ENCODE measurements around the gene CD28. TPM values are rescaled to one million over a fixed set of nuclear protein-coding genes. Genes with fewer than 3 reads are reported as not detected.

CD28 gene
- total and polyA plus RNA-seq, 2 experiments from 2014 or later, result 0.11 TPM

DNA sequence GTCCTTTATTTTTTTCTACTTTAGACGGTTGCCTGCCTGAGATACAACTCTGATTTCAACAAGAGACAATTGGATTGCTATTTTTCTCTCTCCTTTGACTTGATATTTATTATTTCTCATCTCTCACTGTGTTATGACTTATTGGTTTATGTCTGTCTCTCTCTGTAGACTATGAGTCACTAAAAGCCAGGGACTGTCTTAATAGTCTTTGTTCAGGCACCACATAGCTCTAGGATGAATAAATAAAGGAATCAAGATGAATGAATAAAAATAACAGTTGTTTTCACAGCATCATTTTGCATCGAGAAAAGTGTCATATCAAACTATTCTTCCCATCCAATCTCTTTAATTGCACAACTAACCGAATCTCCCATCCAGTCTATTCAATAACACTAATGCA, 31.4 kb upstream of the CD28 start:
- H3K4me1 ChIP-seq (ENCODE audit: insufficient read depth), result peaks cover 41% of the 10 kb centered on the region
- H3K27me3 ChIP-seq (replicated peaks; ENCODE audit: insufficient read depth), result no peaks in the 10 kb centered on the region
- H3K4me2 ChIP-seq (ENCODE audit: unreplicated experiment), result peak overlapping the region; percentile 9
- in situ Hi-C loops (cut with MboI), result no loop called here
- H4K20me1 ChIP-seq (ENCODE audit: insufficient read depth), result no peaks in the 10 kb centered on the region
- TF ChIP-seq EZH2phosphoT487 (IDR thresholded peaks at IDR 0.05; ENCODE audit: insufficient read depth, low read depth) (no peak), EZH2 (IDR thresholded peaks at IDR 0.05; ENCODE audit: insufficient read depth, poor library complexity, severe bottlenecking) (no peak)
- no peaks in the 10 kb centered on the region for H3K36me3 ChIP-seq (ENCODE audit: low read depth)
- no peaks in the 10 kb centered on the region for H3K9me2 ChIP-seq (ENCODE audit: insufficient read depth)
- H2AFZ ChIP-seq, result 0 out of 2 replicates have a peak overlapping the region, but pooled peaks have one; percentile 1
- H3K27ac ChIP-seq, result peak overlapping the region; percentile 80
- peak overlapping the region; percentile 49 for H3K9ac ChIP-seq
- H3K79me2 ChIP-seq (ENCODE audit: insufficient read depth), result no peaks in the 10 kb centered on the region
- 7% methylated on average over 3 of the region's 3 CpGs for WGBS, 2 experiments (ENCODE audit: low coverage in 1 of 2, low lambda C conversion rate in 2 of 2, missing lambda C conversion rate in 2 of 2)
- H3K4me3 ChIP-seq, result no peak overlapping the region
- H3F3A ChIP-seq (ENCODE audit: insufficient read depth), result peaks cover 32% of the 10 kb centered on the region
- peak; percentile 78 for DNase-seq
- no peaks in the 10 kb centered on the region for H3K9me3 ChIP-seq (ENCODE audit: low read depth)

DNA sequence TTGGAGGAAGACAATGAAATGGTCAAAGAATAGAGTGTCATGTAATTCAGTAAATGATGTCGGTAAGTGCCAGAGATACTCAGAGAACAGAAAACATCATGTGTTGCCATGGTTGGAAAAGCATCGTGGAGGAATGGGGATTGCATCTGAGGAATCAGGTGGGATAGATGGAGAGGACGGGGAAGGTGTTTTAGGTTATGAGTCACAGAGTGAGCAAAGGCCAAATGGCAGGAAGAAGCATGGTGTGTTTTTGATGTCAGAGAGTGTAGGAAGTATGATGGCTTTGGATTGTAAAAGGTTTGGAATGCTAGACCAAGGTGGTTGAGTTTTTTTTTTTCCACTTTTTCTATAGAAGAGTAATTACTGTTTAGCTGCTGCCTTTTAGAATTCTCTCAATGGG, 27.5 kb upstream of the CD28 start:
- Histone ChIP-seq H3K4me1 (ENCODE audit: insufficient read depth) (peaks cover 62% of the 10 kb centered on the region), H2AFZ (no peak overlapping the region), H3K9ac (no peak overlapping the region), H3K27me3 (replicated peaks; ENCODE audit: insufficient read depth) (no peaks in the 10 kb centered on the region), H3F3A (ENCODE audit: insufficient read depth) (peaks cover 53% of the 10 kb centered on the region), H3K9me2 (ENCODE audit: insufficient read depth) (no peaks in the 10 kb centered on the region), H3K4me3 (no peak overlapping the region), H3K4me2 (ENCODE audit: unreplicated experiment) (no peak overlapping the region), H4K20me1 (ENCODE audit: insufficient read depth) (no peaks in the 10 kb centered on the region), H3K9me3 (ENCODE audit: low read depth) (no peaks in the 10 kb centered on the region), H3K79me2 (ENCODE audit: insufficient read depth) (no peaks in the 10 kb centered on the region), H3K27ac (peak overlapping the region; percentile 8; the same call in 1 of the 2 replicates), H3K36me3 (ENCODE audit: low read depth) (no peaks in the 10 kb centered on the region)
- TF ChIP-seq EZH2phosphoT487 (IDR thresholded peaks at IDR 0.05; ENCODE audit: insufficient read depth, low read depth), result no peak
- TF ChIP-seq EZH2 (IDR thresholded peaks at IDR 0.05; ENCODE audit: insufficient read depth, poor library complexity, severe bottlenecking), result no peak
- 64 to 69% methylated on average over 3 of the region's 3 CpGs for WGBS, 2 experiments (ENCODE audit: low coverage in 1 of 2, low lambda C conversion rate in 2 of 2, missing lambda C conversion rate in 2 of 2)
- in situ Hi-C loops (cut with MboI), result no loop called here
- DNase-seq, result peak; percentile 36

DNA sequence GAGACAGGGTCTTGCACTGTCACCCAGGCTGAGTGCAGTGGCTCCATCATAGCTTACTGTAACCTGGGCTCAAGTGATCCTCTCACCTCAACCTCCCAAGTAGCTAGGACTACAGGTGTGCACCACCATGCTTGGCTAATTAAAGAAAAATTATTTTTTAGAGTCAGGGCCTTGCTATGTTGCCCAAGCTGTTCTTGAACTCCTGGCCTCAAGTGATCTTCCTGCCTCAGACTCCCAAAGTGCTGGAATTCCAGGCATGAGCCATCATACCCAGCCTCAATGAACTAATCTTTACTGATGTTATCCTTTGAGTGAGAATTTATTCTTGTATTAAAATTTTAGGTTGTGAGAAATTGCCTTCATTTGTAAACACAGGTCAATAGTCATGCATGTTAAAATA, 27.0 kb upstream of the CD28 start:
- no peaks in the 10 kb centered on the region for H3K27me3 ChIP-seq (replicated peaks; ENCODE audit: insufficient read depth)
- no peaks in the 10 kb centered on the region for H3K36me3 ChIP-seq (ENCODE audit: low read depth)
- H3K4me3 ChIP-seq, result no peak overlapping the region
- H3K4me1 ChIP-seq (ENCODE audit: insufficient read depth), result peaks cover 62% of the 10 kb centered on the region
- no peak for TF ChIP-seq EZH2 (IDR thresholded peaks at IDR 0.05; ENCODE audit: insufficient read depth, poor library complexity, severe bottlenecking)
- no peak for TF ChIP-seq EZH2phosphoT487 (IDR thresholded peaks at IDR 0.05; ENCODE audit: insufficient read depth, low read depth)
- H3K79me2 ChIP-seq (ENCODE audit: insufficient read depth), result no peaks in the 10 kb centered on the region
- DNase-seq, result no peak
- no peak overlapping the region for H2AFZ ChIP-seq
- H3K27ac ChIP-seq, result peak overlapping the region; percentile 8
- no peaks in the 10 kb centered on the region for H3K9me3 ChIP-seq (ENCODE audit: low read depth)
- H3K9me2 ChIP-seq (ENCODE audit: insufficient read depth), result no peaks in the 10 kb centered on the region
- no peak overlapping the region for H3K4me2 ChIP-seq (ENCODE audit: unreplicated experiment)
- no peak overlapping the region for H3K9ac ChIP-seq
- H4K20me1 ChIP-seq (ENCODE audit: insufficient read depth), result no peaks in the 10 kb centered on the region
- peaks cover 53% of the 10 kb centered on the region for H3F3A ChIP-seq (ENCODE audit: insufficient read depth)
- in situ Hi-C loops (cut with MboI), result no loop called here

DNA sequence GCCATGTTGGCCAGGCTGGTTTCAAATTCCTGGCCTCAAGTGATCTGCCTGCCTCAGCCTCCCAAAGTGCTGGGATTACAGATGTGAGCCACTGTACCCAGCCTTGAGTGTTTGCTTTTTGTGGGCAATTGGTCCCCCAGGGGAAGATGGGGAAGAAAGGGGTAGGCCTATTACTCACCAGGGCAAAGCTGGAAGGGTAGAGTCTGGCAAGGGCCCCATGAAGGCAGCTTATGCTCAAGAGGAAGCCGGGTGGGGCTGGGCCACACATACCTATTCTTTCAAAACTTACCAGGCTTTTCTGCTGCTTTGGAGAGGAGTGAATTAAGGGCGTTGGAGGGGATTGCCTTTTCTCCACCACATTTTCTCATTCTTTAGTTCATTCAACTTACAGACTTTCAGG, 24.5 kb upstream of the CD28 start:
- Histone ChIP-seq H3K79me2 (ENCODE audit: insufficient read depth) (no peaks in the 10 kb centered on the region), H3K4me2 (ENCODE audit: unreplicated experiment) (peak overlapping the region; percentile 74), H3K27ac (peak overlapping the region; percentile 100), H3K36me3 (ENCODE audit: low read depth) (no peaks in the 10 kb centered on the region), H4K20me1 (ENCODE audit: insufficient read depth) (no peaks in the 10 kb centered on the region), H3F3A (ENCODE audit: insufficient read depth) (peaks cover 48% of the 10 kb centered on the region), H2AFZ (no peak overlapping the region), H3K9ac (peak overlapping the region; percentile 90), H3K4me1 (ENCODE audit: insufficient read depth) (peaks cover 62% of the 10 kb centered on the region), H3K4me3 (peak overlapping the region; percentile 14), H3K27me3 (replicated peaks; ENCODE audit: insufficient read depth) (no peaks in the 10 kb centered on the region), H3K9me3 (ENCODE audit: low read depth) (no peaks in the 10 kb centered on the region), H3K9me2 (ENCODE audit: insufficient read depth) (no peaks in the 10 kb centered on the region)
- in situ Hi-C loops (cut with MboI), result loop anchor here (10.0 kb wide), 1 partner anchor 123 kb away; no protein-coding TSS in a partner anchor
- WGBS, 2 experiments (ENCODE audit: low coverage in 1 of 2, low lambda C conversion rate in 2 of 2, missing lambda C conversion rate in 2 of 2), result 23 to 27% methylated on average over 2 of the region's 2 CpGs
- no peak for TF ChIP-seq EZH2 (IDR thresholded peaks at IDR 0.05; ENCODE audit: insufficient read depth, poor library complexity, severe bottlenecking)
- TF ChIP-seq EZH2phosphoT487 (IDR thresholded peaks at IDR 0.05; ENCODE audit: insufficient read depth, low read depth), result no peak
- peak; percentile 73 for DNase-seq

DNA sequence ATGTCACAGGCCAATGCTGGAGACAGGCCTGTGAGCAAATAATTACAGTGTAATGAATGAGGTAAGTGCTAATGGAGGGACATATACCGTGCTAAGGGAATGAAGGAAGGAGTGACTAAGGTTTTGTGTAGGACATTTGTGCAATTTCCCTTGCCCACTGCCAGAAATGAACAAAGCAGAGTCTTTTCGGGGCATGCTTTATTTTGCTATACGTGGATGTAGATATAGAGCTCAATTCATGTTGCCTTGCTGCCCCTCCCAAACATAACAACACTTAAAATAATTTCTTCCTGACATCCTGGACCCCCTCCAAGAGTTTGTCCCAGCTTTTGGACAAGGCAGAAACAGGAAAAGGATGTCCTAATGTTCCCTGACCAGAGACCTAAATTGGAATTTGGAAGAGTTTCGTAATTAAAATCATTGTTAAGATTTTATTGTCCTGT, 23.7 kb upstream of the CD28 start:
- Histone ChIP-seq H3K4me1 (ENCODE audit: insufficient read depth) (peaks cover 69% of the 10 kb centered on the region), H3K4me3 (no peak overlapping the region), H3K9ac (peak overlapping the region; percentile 90), H3K27me3 (replicated peaks; ENCODE audit: insufficient read depth) (no peaks in the 10 kb centered on the region), H2AFZ (no peak overlapping the region), H4K20me1 (ENCODE audit: insufficient read depth) (no peaks in the 10 kb centered on the region), H3K27ac (peak overlapping the region; percentile 100), H3K36me3 (ENCODE audit: low read depth) (no peaks in the 10 kb centered on the region), H3K9me2 (ENCODE audit: insufficient read depth) (no peaks in the 10 kb centered on the region), H3K9me3 (ENCODE audit: low read depth) (no peaks in the 10 kb centered on the region), H3K4me2 (ENCODE audit: unreplicated experiment) (peak overlapping the region; percentile 58), H3K79me2 (ENCODE audit: insufficient read depth) (no peaks in the 10 kb centered on the region), H3F3A (ENCODE audit: insufficient read depth) (peaks cover 54% of the 10 kb centered on the region)
- in situ Hi-C loops (cut with MboI), result loop anchor here (10.0 kb wide), 1 partner anchor 122 kb away; no protein-coding TSS in a partner anchor
- WGBS, 2 experiments (ENCODE audit: low coverage in 1 of 2, low lambda C conversion rate in 2 of 2, missing lambda C conversion rate in 2 of 2), result 0 to 3% methylated on average over 4 of the region's 4 CpGs
- peak; percentile 95 for DNase-seq
- TF ChIP-seq EZH2 (IDR thresholded peaks at IDR 0.05; ENCODE audit: insufficient read depth, poor library complexity, severe bottlenecking), result no peak
- no peak for TF ChIP-seq EZH2phosphoT487 (IDR thresholded peaks at IDR 0.05; ENCODE audit: insufficient read depth, low read depth)

Data from GM23248 (cell line).